ENCODE data around the gene USE1. TPM values are rescaled to one million over a fixed set of nuclear protein-coding genes. Genes with fewer than 3 reads are reported as not detected.

The USE1 gene
- total and polyA plus RNA-seq, 9 of the 15 experiments (the other 6 are each of a cell fraction or from before 2014, with no cell fraction given) = 17.3 to 52.4 (median 34.0) TPM

GRCh38 chr19:17243830-17244617 is 28.9 kb downstream of the USE1 start (continued):
- TF ChIP-seq THAP12 (CRISPR knock-in tag; IDR thresholded peaks at IDR 0.05) = no peak
- TF ChIP-seq ZFP36 (IDR thresholded peaks at IDR 0.05; ENCODE audit: low read depth, low read length, partially characterized antibody) = no peak
- TF ChIP-seq MNT (conservative IDR thresholded peaks at IDR 0.05) = 0 out of 4 replicates have a peak, but pooled peaks of 1 of the 2 experiments have one; percentile 20
- TF ChIP-seq ZNF282 (CRISPR knock-in tag; IDR thresholded peaks at IDR 0.05) = no peak
- no peak for TF ChIP-seq E2F5 (CRISPR knock-in tag; IDR thresholded peaks at IDR 0.05)
- no peak for TF ChIP-seq ESRRB (CRISPR knock-in tag; IDR thresholded peaks at IDR 0.05; ENCODE audit: borderline replicate concordance)
- TF ChIP-seq ZNF449 (CRISPR knock-in tag; IDR thresholded peaks at IDR 0.05) = no peak
- no peak for TF ChIP-seq MCM2 (IDR thresholded peaks at IDR 0.05; ENCODE audit: low read depth)
- TF ChIP-seq ZSCAN32 (CRISPR knock-in tag; IDR thresholded peaks at IDR 0.05) = no peak
- TF ChIP-seq TAF9B (IDR thresholded peaks at IDR 0.05; ENCODE audit: partially characterized antibody) = no peak
- no peak for TF ChIP-seq MLLT1 (IDR thresholded peaks at IDR 0.05)
- TF ChIP-seq FOXJ2 (tag; IDR thresholded peaks at IDR 0.05) = no peak
- no peak for TF ChIP-seq CTCF (IDR thresholded peaks at IDR 0.05 in 2 of 3, conservative IDR thresholded peaks at IDR 0.05 in 1 of 3; ENCODE audit: insufficient read depth in 2 of 3, low read depth in 1 of 3, low read length in 3 of 3)
- no peak for TF ChIP-seq FOXP4 (CRISPR knock-in tag; IDR thresholded peaks at IDR 0.05; ENCODE audit: borderline replicate concordance)

Data from K562 (cell line).